A673 (cell line): ENCODE results near the gene URAD. TPM values are rescaled to one million over a fixed set of nuclear protein-coding genes. Genes with fewer than 3 reads are reported as not detected.

Experiments used
- BruUV-seq: library from RNA; stranded (reverse); fragments of 400-500 nt; replicated peaks from 2 replicates; lab custom pipeline; 2021; lab: Mats Ljungman, UMichigan
- CTCF ChIA-PET: fragments of 300-600 bp; sonication (Branson Sonifier 250); formaldehyde crosslinking; loops from one replicate; lab custom pipeline; 2022; ENCODE audit warnings: antibody characterized with exemption; lab: Charles Lee
- POLR2A ChIA-PET: fragments of 300-600 bp; sonication (Branson Sonifier 250); formaldehyde crosslinking; loops from one replicate; lab custom pipeline; 2022; ENCODE audit warnings: antibody characterized with exemption; ENCODE audit not compliant: low non-redundant PET; lab: Charles Lee
- DNase-seq: peaks from one replicate; pipeline ENCODE4 v3.0.0-alpha.2; 2015; ENCODE audit warnings: low spot score
- H3K27ac ChIP-seq: fragments of 200-600 bp; sonication (generic); 2 replicates; pipeline ENCODE4 v1.5.1; 2016; ENCODE audit warnings: mixed run types, low read depth, mild to moderate bottlenecking, mixed read lengths, antibody characterized with exemption, low read length; ENCODE audit not compliant: poor library complexity, severe bottlenecking
- H3K27me3 ChIP-seq: fragments of 200-600 bp; sonication (generic); replicated peaks from 2 replicates; pipeline ENCODE4 v1.6.1; 2017; ENCODE audit warnings: mixed run types, low read depth, mild to moderate bottlenecking, mixed read lengths, antibody characterized with exemption, low read length; ENCODE audit not compliant: insufficient read depth, poor library complexity
- H3K36me3 ChIP-seq: fragments of 200-600 bp; sonication (generic); 2 replicates; pipeline ENCODE4 v1.6.1; 2016; ENCODE audit warnings: mixed run types, mild to moderate bottlenecking, mixed read lengths, antibody characterized with exemption, low read length; ENCODE audit not compliant: insufficient read depth, poor library complexity, severe bottlenecking
- H3K4me1 ChIP-seq: fragments of 200-600 bp; sonication (generic); 2 replicates; pipeline ENCODE4 v1.6.1; 2017; ENCODE audit warnings: mixed run types, mild to moderate bottlenecking, mixed read lengths, antibody characterized with exemption, low read length; ENCODE audit not compliant: insufficient read depth, poor library complexity, severe bottlenecking
- H3K4me3 ChIP-seq: fragments of 200-600 bp; sonication (generic); 2 replicates; pipeline ENCODE4 v1.5.1; 2016; ENCODE audit warnings: low read depth, mixed run types, mild to moderate bottlenecking, mixed read lengths, low read length; ENCODE audit not compliant: poor library complexity, severe bottlenecking
- H3K9me3 ChIP-seq: fragments of 200-600 bp; sonication (generic); 2 replicates; pipeline ENCODE4 v1.6.1; 2016; ENCODE audit warnings: mixed run types, low read depth, mild to moderate bottlenecking, mixed read lengths, antibody characterized with exemption, low read length; ENCODE audit not compliant: poor library complexity, severe bottlenecking
- CTCF ChIP-seq: fragments of 300-800, 200-600 bp; sonication (generic); conservative IDR thresholded peaks from 2 replicates; pipeline ENCODE4 v1.5.1; 2017; ENCODE audit warnings: low read depth, mild to moderate bottlenecking, antibody characterized with exemption, low read length, moderate library complexity, mixed read lengths
- EZH2 ChIP-seq: fragments of 200-600 bp; sonication (generic); IDR thresholded peaks from 2 replicates; pipeline ENCODE4 v1.6.1; 2017; ENCODE audit warnings: borderline replicate concordance, low read depth, mild to moderate bottlenecking, mixed read lengths, antibody characterized with exemption, low read length; ENCODE audit not compliant: poor library complexity, severe bottlenecking
- intact Hi-C: fragments of 100-400 bp; cut with micrococcal nuclease; formaldehyde crosslinking; loops from one replicate; pipeline ENCODE4 v1.10.0; 2022; ENCODE audit not compliant: unreplicated experiment
- total RNA-seq: library from RNA; stranded (reverse); gene quantifications from 2 replicates; pipeline ENCODE4 v1.2.3, GENCODE V29; 2021

URAD gene
- total RNA-seq, 1 experiment from 2014 or later, result not detected

- CTCF ChIA-PET, result no interaction called here
- POLR2A ChIA-PET, result no interaction called here
- TF ChIP-seq CTCF, result no peak
- Histone ChIP-seq H3K27me3 (peaks cover 91% of the 10 kb centered on the region), H3K9me3 (no peaks in the 10 kb centered on the region), H3K36me3 (no peaks in the 10 kb centered on the region), H3K4me1 (peaks cover 11% of the 10 kb centered on the region), H3K4me3 (peak overlapping the region; percentile 38), H3K27ac (no peak overlapping the region)
- intact Hi-C loops, result loop anchor here (10.0 kb wide), 1 partner anchor 585 kb away; no protein-coding TSS in a partner anchor
- BruUV-seq, result no TSS peak
- DNase-seq, result no peak
Observed at GRCh38 chr13:27959976-27960361, 28.5 kb downstream of the URAD start.

- CTCF ChIA-PET, result interaction anchor here (0.6 to 1.3 kb wide), 2 partner anchors 227 to 595 kb away, joined by 4 to 7 read pairs; no protein-coding TSS in a partner anchor
- Histone ChIP-seq H3K4me3 (no peak overlapping the region), H3K27me3 (peaks cover 95% of the 10 kb centered on the region), H3K27ac (no peak overlapping the region), H3K9me3 (no peaks in the 10 kb centered on the region), H3K4me1 (peaks cover 11% of the 10 kb centered on the region), H3K36me3 (no peaks in the 10 kb centered on the region)
- BruUV-seq, result no TSS peak
- TF ChIP-seq EZH2, result no peak
- no peak for TF ChIP-seq CTCF
- DNase-seq, result no peak
- POLR2A ChIA-PET, result no interaction called here
- intact Hi-C loops, result loop anchor here (10.0 kb wide), 1 partner anchor 582 kb away; no protein-coding TSS in a partner anchor
Observed at GRCh38 chr13:27956576-27957300, 31.8 kb downstream of the URAD start.

- ChIA-PET CTCF (interaction anchor here (1.3 to 2.0 kb wide), 2 partner anchors 128 to 593 kb away, joined by 7 to 21 read pairs; no protein-coding TSS in a partner anchor), POLR2A (no interaction called here)
- Histone ChIP-seq H3K27ac (no peak overlapping the region), H3K4me3 (no peak overlapping the region), H3K9me3 (no peaks in the 10 kb centered on the region), H3K36me3 (no peaks in the 10 kb centered on the region), H3K4me1 (no peaks in the 10 kb centered on the region), H3K27me3 (peaks cover 83% of the 10 kb centered on the region)
- no TSS peak for BruUV-seq
- TF ChIP-seq EZH2 (no peak), CTCF (no peak)
- intact Hi-C loops, result loop anchor here (10.0 kb wide), 1 partner anchor 580 kb away; no protein-coding TSS in a partner anchor
- DNase-seq, result no peak
Observed at GRCh38 chr13:27955014-27955591, 33.4 kb downstream of the URAD start.
